Measurements from ENCODE around the gene TSGA10IP.
"Not testable (repeated sequence)": the region's sequence is repeated elsewhere in the genome, so short reads cannot be mapped to it uniquely, and the experiment has no call there.

TSGA10IP gene

GRCh38 chr11:65945941-65946558 lies 770 bp downstream of the TSGA10IP start:
- in situ Hi-C loops (cut with MboI; ENCODE audit: low sequenced_read_pairs): no loop called here

DNA sequence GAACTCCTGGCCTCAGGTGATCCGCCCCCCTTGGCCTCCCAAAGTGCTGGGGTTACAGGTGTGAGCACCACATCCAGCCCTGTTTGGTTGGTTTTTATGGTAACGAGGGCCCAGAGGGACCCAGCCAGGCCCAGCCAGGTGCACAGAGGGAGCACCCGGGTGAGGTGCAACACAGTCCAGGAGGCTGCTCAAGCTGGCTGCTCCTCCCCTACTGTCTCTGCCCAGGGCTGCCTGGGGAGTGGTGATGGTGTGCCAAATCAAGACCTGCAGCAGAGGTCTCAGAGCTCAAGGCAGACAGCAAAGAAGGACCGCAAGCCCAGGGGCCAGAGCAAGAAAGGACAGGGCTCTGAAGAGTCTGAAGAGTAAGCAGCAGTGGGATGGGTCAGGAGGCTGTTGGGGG lies 1.4 kb downstream of the TSGA10IP start:
- in situ Hi-C loops (cut with MboI; ENCODE audit: low sequenced_read_pairs): no loop called here

- in situ Hi-C loops (cut with MboI; ENCODE audit: low sequenced_read_pairs): no loop called here
Observed at GRCh38 chr11:65947133-65947532, 1.9 kb downstream of the TSGA10IP start.

DNA sequence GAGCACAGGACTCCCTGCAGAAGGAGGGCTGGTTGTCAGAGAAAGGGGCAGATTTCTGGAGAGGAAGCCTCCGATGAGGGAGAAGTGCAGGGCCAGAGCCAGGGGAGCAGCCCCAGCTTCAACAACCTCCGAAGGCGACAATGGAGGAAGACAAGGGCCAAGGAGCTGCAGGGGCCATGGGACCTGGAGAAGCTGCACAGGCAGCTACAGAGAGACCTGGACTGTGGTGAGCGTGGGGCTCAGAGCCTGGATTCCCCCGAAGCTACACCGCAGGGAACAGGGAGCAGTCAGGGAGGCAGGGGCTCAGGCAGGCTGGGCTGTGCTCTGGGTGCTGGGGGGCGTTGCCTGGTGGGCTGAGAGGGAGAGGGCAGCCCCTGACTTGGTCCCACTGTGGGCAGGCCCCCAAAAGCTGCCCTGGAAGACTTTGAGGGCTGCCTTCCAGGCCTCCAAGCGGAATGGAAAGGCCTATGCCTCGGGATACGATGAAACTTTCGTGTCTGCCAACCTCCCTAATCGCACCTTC lies 2.4 kb downstream of the TSGA10IP start:
- in situ Hi-C loops (cut with MboI; ENCODE audit: low sequenced_read_pairs): no loop called here

GRCh38 chr11:65950711-65951110 lies 5.4 kb downstream of the TSGA10IP start:
- in situ Hi-C loops (cut with MboI; ENCODE audit: low sequenced_read_pairs): not testable (repeated sequence)

GRCh38 chr11:65951641-65952040 lies 6.4 kb downstream of the TSGA10IP start:
- in situ Hi-C loops (cut with MboI; ENCODE audit: low sequenced_read_pairs): not testable (repeated sequence)

DNA sequence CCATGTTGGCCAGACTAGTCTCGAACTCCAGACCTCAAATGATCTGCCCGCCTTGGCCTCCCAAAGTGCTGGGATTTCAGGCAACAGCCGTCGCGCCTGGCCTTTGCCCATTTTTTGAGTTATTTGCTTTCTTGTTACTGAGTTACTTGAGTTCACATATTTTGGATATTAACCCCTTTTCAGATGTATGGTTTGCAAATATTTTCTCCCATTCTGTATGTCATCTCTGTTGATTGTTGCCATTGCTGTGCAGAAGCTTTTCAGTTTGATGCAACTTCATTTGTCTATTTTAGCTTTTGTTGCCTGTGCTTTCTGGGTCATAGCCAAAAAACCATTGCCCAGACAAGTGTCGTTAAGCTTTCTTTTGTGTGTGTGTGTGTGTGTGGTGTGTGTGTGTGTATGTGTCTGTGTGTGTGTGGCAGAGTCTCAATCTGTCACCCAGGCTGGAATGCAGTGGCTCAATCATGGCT lies 6.8 kb downstream of the TSGA10IP start:
- in situ Hi-C loops (cut with MboI; ENCODE audit: low sequenced_read_pairs): no loop called here

- in situ Hi-C loops (cut with MboI; ENCODE audit: low sequenced_read_pairs): no loop called here
Observed at GRCh38 chr11:65953471-65953870, 8.2 kb downstream of the TSGA10IP start.

DNA sequence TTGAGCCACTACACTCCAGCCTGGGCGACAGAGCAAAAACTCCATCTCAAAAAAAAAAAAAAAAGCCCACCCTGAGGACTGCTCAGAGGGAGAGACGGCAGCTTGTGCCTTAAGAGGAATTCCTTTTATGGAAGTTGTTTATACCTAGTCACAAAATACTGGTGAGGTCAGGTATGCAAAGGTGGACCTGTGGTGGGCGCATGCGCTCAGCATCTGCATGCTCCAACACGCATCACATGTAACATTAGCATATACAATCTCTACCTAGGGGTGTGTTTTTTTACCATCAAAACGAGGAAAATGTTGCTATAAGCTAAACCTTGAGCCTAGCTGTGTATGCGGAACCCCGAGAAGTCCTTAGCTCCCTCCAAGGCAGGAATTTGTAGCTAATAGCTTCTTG lies 9.5 kb downstream of the TSGA10IP start:
- in situ Hi-C loops (cut with MboI; ENCODE audit: low sequenced_read_pairs): no loop called here

DNA sequence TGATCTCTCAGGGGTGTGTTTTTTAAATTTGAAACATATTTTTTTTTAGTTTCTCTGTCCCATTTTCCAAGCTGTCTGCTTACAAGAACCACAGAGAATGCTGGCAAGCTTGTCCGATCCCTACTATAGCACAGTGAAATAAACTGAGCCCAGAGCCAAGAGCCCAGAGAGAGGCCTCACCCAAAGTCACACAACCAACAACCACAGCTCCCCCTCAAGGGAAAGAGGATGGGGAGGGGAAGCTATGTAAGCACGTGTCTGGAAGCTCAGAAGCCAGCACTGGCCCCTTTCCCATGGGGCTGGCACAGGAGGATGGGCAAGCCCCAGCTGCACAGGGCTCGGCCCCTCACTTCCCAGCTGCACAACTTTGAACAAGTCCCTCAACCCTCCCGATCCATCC lies 13.0 kb downstream of the TSGA10IP start:
- in situ Hi-C loops (cut with MboI; ENCODE audit: low sequenced_read_pairs): no loop called here

DNA sequence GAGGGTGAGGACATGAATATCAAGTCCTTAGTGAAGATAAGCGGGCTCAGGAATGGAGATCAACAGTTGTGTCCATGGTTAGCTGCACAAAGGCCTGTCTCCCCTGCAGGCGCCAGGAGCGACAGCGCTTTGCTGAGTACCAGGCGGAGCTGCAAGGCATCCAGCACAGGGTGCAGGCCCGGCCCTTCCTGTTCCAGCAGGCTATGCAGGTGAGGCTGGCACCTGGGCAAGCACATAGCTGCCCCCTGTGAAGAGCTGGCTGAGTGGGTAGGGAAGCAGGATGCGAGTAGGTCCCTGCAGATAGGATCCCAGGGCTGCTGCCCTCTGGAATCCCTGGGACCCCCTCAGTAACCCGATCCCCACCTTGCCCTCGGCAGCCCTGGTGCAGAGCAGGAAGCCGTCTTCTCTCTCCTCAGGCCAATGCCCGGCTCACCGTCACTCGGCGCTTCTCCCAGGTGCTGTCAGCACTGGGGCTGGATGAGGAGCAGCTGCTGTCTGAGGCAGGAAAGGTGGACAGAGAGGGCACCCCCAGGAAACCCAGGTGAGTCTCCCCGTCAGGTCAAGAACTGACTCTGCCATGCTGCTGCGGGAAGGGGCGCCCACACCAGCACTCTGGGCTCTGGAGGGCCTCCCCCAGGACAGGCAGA lies 13.6 kb downstream of the TSGA10IP start:
- in situ Hi-C loops (cut with MboI; ENCODE audit: low sequenced_read_pairs): no loop called here

DNA sequence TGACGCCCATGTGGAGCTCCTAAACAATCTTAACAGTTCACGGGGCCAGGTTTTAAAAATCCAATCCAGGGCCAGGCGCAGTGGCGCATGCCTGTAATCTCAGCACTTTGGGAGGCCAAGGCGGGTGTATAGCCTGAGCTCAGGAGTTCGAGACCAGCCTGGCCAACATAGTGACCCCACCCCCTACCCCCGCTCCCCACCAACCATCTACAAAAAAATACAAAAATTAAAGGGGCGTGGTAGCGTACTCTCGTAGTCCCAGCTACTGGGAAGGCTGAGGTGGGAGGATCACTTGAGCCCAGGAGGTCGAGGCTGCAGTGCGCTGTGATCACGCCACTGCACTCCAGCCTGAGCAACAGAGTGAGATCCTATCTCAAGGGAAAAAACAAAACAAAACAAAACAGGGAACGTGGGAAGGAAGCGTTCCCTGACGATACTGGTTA lies 15.6 kb downstream of the TSGA10IP start:
- in situ Hi-C loops (cut with MboI; ENCODE audit: low sequenced_read_pairs): no loop called here

DNA sequence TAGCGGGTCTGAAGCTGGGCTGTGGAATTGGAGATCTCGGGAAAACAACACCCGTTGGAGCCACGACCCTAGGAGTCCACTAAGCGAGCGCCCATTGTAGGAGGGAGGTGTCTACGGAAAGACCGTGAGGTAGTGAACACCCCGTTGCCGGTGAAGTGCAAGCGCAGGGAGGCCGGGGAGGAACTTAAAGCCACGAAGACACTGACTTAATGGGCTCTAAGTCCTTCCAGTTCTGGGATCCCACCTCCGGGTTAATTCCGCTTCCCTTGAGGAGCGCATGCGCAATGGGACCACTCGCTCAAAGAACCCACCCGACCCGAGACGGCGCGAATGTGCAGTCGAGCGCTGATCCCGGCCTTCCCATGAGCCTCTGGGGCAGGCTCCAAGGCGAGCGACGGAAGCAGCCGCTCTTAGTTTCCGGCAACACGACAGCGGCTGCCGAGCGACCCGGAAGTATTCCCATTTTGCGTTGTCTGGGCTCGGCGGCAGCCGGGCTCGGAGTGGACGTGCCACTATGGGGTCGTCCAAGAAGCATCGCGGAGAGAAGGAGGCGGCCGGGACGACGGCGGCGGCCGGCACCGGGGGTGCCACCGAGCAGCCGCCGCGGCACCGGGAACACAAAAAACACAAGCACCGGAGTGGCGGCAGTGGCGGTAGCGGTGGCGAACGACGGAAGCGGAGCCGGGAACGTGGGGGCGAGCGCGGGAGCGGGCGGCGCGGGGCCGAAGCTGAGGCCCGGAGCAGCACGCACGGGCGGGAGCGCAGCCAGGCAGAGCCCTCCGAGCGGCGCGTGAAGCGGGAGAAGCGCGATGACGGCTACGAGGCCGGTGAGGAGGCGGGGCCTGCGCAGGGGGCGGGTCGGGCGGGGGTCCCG lies 16.2 kb downstream of the TSGA10IP start, which contains the start of gene SART1:
Gene SART1, plus strand, starts transcription at position 468 of the 874 bp plus-strand sequence. Its CDS starts 47 bp downstream, at position 515.
- in situ Hi-C loops (cut with MboI; ENCODE audit: low sequenced_read_pairs): no loop called here

GRCh38 chr11:65962141-65962564 lies 16.9 kb downstream of the TSGA10IP start:
- in situ Hi-C loops (cut with MboI; ENCODE audit: low sequenced_read_pairs): no loop called here

GRCh38 chr11:65964906-65965305 lies 19.6 kb downstream of the TSGA10IP start:
- in situ Hi-C loops (cut with MboI; ENCODE audit: low sequenced_read_pairs): no loop called here

- in situ Hi-C loops (cut with MboI; ENCODE audit: low sequenced_read_pairs): no loop called here
Observed at GRCh38 chr11:65965986-65966762, 20.9 kb downstream of the TSGA10IP start.

DNA sequence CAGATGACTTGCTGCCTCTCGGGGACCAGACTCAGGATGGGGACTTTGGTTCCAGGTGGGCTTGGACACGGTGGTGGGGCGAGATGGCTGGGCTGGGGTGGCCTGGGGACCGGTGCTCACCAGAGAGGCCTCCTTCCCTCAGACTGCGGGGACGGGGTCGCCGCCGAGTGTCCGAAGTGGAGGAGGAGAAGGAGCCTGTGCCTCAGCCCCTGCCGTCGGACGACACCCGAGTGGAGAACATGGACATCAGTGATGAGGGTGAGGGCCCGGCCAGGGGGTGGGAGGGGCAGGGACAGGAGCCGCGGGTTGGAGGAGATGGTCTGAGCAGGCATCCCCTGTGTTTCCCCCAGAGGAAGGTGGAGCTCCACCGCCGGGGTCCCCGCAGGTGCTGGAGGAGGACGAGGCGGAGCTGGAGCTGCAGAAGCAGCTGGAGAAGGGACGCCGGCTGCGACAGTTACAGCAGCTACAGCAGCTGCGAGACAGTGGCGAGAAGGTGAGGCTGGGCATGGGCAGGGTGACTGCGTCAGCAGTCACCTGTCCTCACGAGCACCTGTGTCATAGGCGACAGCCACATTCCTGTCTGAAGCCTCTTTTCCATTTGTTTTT lies 22.2 kb downstream of the TSGA10IP start:
- in situ Hi-C loops (cut with MboI; ENCODE audit: low sequenced_read_pairs): no loop called here

GRCh38 chr11:65968600-65969482 lies 23.6 kb downstream of the TSGA10IP start:
- in situ Hi-C loops (cut with MboI; ENCODE audit: low sequenced_read_pairs): no loop called here

- in situ Hi-C loops (cut with MboI; ENCODE audit: low sequenced_read_pairs): no loop called here
Observed at GRCh38 chr11:65972116-65972515, 26.8 kb downstream of the TSGA10IP start.
